HL-60 (cell line): ENCODE measurements around the gene RFESD.

Experiments used
- TF ChIP-seq, protein P1 (sequence below): IDR thresholded peaks from 2 replicates; pipeline ENCODE4 v1.6.1; 2012; ENCODE audit warnings: low read depth; ENCODE audit not compliant: insufficient replicate concordance
- TF ChIP-seq, protein P2 (sequence below): IDR thresholded peaks from one replicate; pipeline ENCODE4 v1.5.1; 2011; ENCODE audit warnings: low read length, control low read depth, inconsistent platforms; ENCODE audit not compliant: insufficient read depth

DNA sequence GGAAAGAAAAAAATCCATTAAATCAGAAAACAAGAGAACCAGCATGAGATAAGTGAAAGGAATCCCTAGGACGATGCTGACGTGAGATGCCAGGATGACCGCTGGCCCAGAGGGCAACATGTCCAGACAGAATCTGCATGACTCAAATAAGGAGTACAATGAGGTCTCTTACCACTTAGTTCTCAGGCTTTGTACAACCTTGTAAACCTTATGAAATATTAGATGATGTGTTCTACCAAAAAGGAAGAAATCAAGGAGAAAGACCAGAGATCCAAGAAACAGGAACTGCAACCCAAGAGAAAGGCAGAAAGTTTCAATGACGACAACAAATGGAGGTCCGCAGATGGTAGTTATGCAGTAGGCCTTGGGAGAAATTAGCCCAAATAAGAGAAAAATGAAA, 29.5 kb upstream of the RFESD start:
- TF ChIP-seq, protein P1, sequence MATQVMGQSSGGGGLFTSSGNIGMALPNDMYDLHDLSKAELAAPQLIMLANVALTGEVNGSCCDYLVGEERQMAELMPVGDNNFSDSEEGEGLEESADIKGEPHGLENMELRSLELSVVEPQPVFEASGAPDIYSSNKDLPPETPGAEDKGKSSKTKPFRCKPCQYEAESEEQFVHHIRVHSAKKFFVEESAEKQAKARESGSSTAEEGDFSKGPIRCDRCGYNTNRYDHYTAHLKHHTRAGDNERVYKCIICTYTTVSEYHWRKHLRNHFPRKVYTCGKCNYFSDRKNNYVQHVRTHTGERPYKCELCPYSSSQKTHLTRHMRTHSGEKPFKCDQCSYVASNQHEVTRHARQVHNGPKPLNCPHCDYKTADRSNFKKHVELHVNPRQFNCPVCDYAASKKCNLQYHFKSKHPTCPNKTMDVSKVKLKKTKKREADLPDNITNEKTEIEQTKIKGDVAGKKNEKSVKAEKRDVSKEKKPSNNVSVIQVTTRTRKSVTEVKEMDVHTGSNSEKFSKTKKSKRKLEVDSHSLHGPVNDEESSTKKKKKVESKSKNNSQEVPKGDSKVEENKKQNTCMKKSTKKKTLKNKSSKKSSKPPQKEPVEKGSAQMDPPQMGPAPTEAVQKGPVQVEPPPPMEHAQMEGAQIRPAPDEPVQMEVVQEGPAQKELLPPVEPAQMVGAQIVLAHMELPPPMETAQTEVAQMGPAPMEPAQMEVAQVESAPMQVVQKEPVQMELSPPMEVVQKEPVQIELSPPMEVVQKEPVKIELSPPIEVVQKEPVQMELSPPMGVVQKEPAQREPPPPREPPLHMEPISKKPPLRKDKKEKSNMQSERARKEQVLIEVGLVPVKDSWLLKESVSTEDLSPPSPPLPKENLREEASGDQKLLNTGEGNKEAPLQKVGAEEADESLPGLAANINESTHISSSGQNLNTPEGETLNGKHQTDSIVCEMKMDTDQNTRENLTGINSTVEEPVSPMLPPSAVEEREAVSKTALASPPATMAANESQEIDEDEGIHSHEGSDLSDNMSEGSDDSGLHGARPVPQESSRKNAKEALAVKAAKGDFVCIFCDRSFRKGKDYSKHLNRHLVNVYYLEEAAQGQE: no peak
- TF ChIP-seq, protein P2, sequence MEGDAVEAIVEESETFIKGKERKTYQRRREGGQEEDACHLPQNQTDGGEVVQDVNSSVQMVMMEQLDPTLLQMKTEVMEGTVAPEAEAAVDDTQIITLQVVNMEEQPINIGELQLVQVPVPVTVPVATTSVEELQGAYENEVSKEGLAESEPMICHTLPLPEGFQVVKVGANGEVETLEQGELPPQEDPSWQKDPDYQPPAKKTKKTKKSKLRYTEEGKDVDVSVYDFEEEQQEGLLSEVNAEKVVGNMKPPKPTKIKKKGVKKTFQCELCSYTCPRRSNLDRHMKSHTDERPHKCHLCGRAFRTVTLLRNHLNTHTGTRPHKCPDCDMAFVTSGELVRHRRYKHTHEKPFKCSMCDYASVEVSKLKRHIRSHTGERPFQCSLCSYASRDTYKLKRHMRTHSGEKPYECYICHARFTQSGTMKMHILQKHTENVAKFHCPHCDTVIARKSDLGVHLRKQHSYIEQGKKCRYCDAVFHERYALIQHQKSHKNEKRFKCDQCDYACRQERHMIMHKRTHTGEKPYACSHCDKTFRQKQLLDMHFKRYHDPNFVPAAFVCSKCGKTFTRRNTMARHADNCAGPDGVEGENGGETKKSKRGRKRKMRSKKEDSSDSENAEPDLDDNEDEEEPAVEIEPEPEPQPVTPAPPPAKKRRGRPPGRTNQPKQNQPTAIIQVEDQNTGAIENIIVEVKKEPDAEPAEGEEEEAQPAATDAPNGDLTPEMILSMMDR: no peak
